ENCODE results near the gene MAPK9.
"Not testable (repeated sequence)": the region's sequence is repeated elsewhere in the genome, so short reads cannot be mapped to it uniquely, and the experiment has no call there.

MAPK9 gene

DNA sequence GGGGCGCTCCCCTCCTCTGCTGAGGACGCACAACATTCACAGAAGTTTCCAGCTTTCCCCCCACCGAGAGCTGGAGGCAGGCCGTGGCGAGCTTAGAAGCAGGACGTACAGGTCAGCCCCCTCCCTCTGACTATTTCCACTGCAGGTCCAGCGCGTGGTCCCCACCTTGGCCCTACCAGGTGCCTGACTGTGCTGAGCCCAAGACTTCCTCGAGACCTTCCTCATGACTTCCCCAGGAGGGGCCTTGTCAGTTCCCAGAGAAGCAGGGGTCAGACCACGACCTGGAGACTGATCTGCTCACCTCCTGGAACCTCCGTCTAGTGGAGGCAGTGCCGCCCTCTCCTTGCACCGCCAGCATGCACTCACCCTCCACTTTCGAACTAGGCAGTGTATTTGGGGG, 7.1 kb upstream of the MAPK9 start:
- H2BK12ac ChIP-seq (ENCODE audit: low read length); H3K18ac ChIP-seq (ENCODE audit: low read length); H3K4me1 ChIP-seq (ENCODE audit: control insufficient read depth in 2 of 2, insufficient read depth in 1 of 2, low read depth in 1 of 2, low read length in 2 of 2); H3K27me3 ChIP-seq (ENCODE audit: control insufficient read depth in 3 of 3, insufficient read depth in 3 of 3, low read depth in 1 of 3, low read length in 3 of 3); H4K91ac ChIP-seq (ENCODE audit: low read depth, low read length, poor library complexity); H3K9me3 ChIP-seq (replicated peaks in 1 of 2; ENCODE audit: control insufficient read depth in 2 of 2, insufficient read depth in 1 of 2, low read depth in 1 of 2, low read length in 2 of 2); H3K27ac ChIP-seq (replicated peaks; ENCODE audit: low read length); DNase-seq (ENCODE audit: low spot score); H2BK15ac ChIP-seq (ENCODE audit: low read length); H3K4ac ChIP-seq (ENCODE audit: low read length); H4K8ac ChIP-seq (ENCODE audit: low read depth, low read length); H2BK120ac ChIP-seq (ENCODE audit: low read depth, low read length); H3K23ac ChIP-seq (ENCODE audit: low read depth, low read length, poor library complexity); H3K4me3 ChIP-seq (ENCODE audit: low read length in 2 of 2); H2AFZ ChIP-seq (ENCODE audit: low read length); H3K14ac ChIP-seq (ENCODE audit: low read length); H3K4me2 ChIP-seq (ENCODE audit: insufficient read depth, low read length, poor library complexity, severe bottlenecking); H2AK5ac ChIP-seq (ENCODE audit: low read depth, low read length); H3K79me1 ChIP-seq (ENCODE audit: low read depth, low read length); H2BK5ac ChIP-seq (ENCODE audit: low read length); H3K9ac ChIP-seq (ENCODE audit: low read depth, low read length, poor library complexity): not testable (repeated sequence)
- WGBS, 2 donors (ENCODE audit: extremely low coverage in 2 of 2, insufficient read length in 2 of 2, insufficient replicate concordance in 1 of 2) = no CpG with 5 or more reads among the region's 14 CpGs
- peaks cover 26 to 33% of the 10 kb centered on the region in 2 donors for H3K36me3 ChIP-seq (replicated peaks in 1 of 2; ENCODE audit: control insufficient read depth in 2 of 2, insufficient read depth in 2 of 2, low read length in 2 of 2)

DNA sequence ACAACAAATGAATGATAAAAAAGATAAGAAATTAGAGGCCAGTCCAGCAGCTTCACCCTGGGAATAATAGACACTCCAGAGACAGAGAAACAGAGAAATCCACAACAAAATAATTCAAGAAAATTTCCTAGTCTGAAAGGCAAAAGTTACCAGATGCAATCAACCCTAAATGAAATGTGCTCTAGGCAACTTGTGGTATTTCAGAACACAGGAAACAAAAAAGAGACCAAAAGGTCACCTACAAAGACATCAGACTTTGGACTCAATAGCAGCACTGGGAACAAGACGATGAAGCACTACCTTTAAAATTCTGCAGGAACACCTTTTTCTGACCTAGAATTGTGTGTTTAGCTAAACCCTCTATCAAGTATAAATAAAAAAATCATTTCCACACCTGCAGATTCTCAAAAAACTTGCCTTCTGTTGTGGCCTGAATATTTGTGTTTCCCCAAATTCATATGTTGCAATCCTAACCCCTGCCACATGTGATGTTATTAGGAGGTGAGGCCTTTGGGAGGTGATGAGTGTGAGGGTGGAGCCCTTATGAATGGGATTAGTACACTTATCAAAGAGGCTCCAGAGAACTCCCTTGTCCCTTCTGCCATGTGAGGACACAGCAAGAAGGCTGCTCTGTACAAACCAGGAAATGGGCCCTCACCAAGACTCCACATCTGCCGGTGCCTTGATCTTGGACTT, 5.9 kb upstream of the MAPK9 start:
- H3K4me1 ChIP-seq (ENCODE audit: control insufficient read depth in 2 of 2, insufficient read depth in 1 of 2, low read depth in 1 of 2, low read length in 2 of 2) = peaks cover 0 to 5% of the 10 kb centered on the region in 2 donors
- no CpG with 5 or more reads among the region's 2 CpGs for WGBS, 2 donors (ENCODE audit: extremely low coverage in 2 of 2, insufficient read length in 2 of 2, insufficient replicate concordance in 1 of 2)

DNA sequence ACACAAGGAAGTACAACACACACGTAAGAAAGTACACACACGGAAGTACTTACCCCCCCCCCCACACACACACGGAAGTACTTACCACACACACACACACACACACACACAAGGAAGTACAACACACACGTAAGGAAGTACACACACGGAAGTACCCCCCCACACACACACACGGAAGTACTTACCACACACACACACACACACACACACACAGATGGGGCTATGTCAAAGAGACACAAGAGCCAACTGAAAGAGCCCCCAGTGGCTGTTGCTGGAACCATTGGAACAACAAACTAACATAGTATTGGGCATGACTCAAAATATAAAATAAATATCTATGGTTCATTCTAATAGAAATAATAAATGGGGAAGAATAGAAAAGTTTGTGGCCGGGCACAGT, 4.9 kb upstream of the MAPK9 start:
- Histone ChIP-seq H3K79me1 (ENCODE audit: low read depth, low read length) (peaks cover 8% of the 10 kb centered on the region), H3K27ac (replicated peaks; ENCODE audit: low read length) (no peak overlapping the region), H2BK12ac (ENCODE audit: low read length) (no peak overlapping the region), H3K4me2 (ENCODE audit: insufficient read depth, low read length, poor library complexity, severe bottlenecking) (no peak overlapping the region), H3K18ac (ENCODE audit: low read length) (no peak overlapping the region), H2AFZ (ENCODE audit: low read length) (no peak overlapping the region), H3K14ac (ENCODE audit: low read length) (no peak overlapping the region), H2BK5ac (ENCODE audit: low read length) (no peak overlapping the region), H3K4me1 (ENCODE audit: control insufficient read depth in 2 of 2, insufficient read depth in 1 of 2, low read depth in 1 of 2, low read length in 2 of 2) (peaks cover 0 to 5% of the 10 kb centered on the region in 2 donors), H2BK120ac (ENCODE audit: low read depth, low read length) (no peak overlapping the region), H4K8ac (ENCODE audit: low read depth, low read length) (no peak overlapping the region), H3K4me3 (ENCODE audit: low read length in 2 of 2) (no peak overlapping the region), H2AK5ac (ENCODE audit: low read depth, low read length) (no peak overlapping the region), H3K23ac (ENCODE audit: low read depth, low read length, poor library complexity) (no peak overlapping the region), H2BK15ac (ENCODE audit: low read length) (no peak overlapping the region), H3K4ac (ENCODE audit: low read length) (no peak overlapping the region), H3K9ac (ENCODE audit: low read depth, low read length, poor library complexity) (no peak overlapping the region), H4K91ac (ENCODE audit: low read depth, low read length, poor library complexity) (no peak overlapping the region), H3K36me3 (replicated peaks in 1 of 2; ENCODE audit: control insufficient read depth in 2 of 2, insufficient read depth in 2 of 2, low read length in 2 of 2) (peaks cover 14 to 22% of the 10 kb centered on the region in 2 donors), H3K27me3 (ENCODE audit: control insufficient read depth in 3 of 3, insufficient read depth in 3 of 3, low read depth in 1 of 3, low read length in 3 of 3) (peaks cover 0 to 2% (median 0%) of the 10 kb centered on the region in 3 experiments), H3K9me3 (replicated peaks in 1 of 2; ENCODE audit: control insufficient read depth in 2 of 2, insufficient read depth in 1 of 2, low read depth in 1 of 2, low read length in 2 of 2) (peaks cover 0 to 8% of the 10 kb centered on the region in 2 donors)
- WGBS, 2 donors (ENCODE audit: extremely low coverage in 2 of 2, insufficient read length in 2 of 2, insufficient replicate concordance in 1 of 2) = no CpG with 5 or more reads among the region's 7 CpGs
- no peak for DNase-seq (ENCODE audit: low spot score)

More for the DNA sequence above, 5.9 kb upstream of the MAPK9 start:
- no peak overlapping the region for H3K23ac ChIP-seq (ENCODE audit: low read depth, low read length, poor library complexity)
- no peak for DNase-seq (ENCODE audit: low spot score)
- H3K18ac ChIP-seq (ENCODE audit: low read length) = no peak overlapping the region
- no peak overlapping the region for H4K8ac ChIP-seq (ENCODE audit: low read depth, low read length)
- peaks cover 8% of the 10 kb centered on the region for H3K79me1 ChIP-seq (ENCODE audit: low read depth, low read length)
- no peak overlapping the region for H3K14ac ChIP-seq (ENCODE audit: low read length)
- H2BK5ac ChIP-seq (ENCODE audit: low read length) = no peak overlapping the region
- no peak overlapping the region for H2BK120ac ChIP-seq (ENCODE audit: low read depth, low read length)
- H3K4me2 ChIP-seq (ENCODE audit: insufficient read depth, low read length, poor library complexity, severe bottlenecking) = no peak overlapping the region
- H3K27me3 ChIP-seq (ENCODE audit: control insufficient read depth in 3 of 3, insufficient read depth in 3 of 3, low read depth in 1 of 3, low read length in 3 of 3) = peaks cover 0 to 2% (median 0%) of the 10 kb centered on the region in 3 experiments
- H3K9me3 ChIP-seq (replicated peaks in 1 of 2; ENCODE audit: control insufficient read depth in 2 of 2, insufficient read depth in 1 of 2, low read depth in 1 of 2, low read length in 2 of 2) = peaks cover 0 to 8% of the 10 kb centered on the region in 2 donors
- H3K9ac ChIP-seq (ENCODE audit: low read depth, low read length, poor library complexity) = no peak overlapping the region
- peaks cover 19 to 28% of the 10 kb centered on the region in 2 donors for H3K36me3 ChIP-seq (replicated peaks in 1 of 2; ENCODE audit: control insufficient read depth in 2 of 2, insufficient read depth in 2 of 2, low read length in 2 of 2)
- no peak overlapping the region for H2AFZ ChIP-seq (ENCODE audit: low read length)
- H2BK15ac ChIP-seq (ENCODE audit: low read length) = no peak overlapping the region
- no peak overlapping the region for H2AK5ac ChIP-seq (ENCODE audit: low read depth, low read length)
- H3K4me3 ChIP-seq (ENCODE audit: low read length in 2 of 2) = no peak overlapping the region
- no peak overlapping the region for H3K4ac ChIP-seq (ENCODE audit: low read length)
- H3K27ac ChIP-seq (replicated peaks; ENCODE audit: low read length) = no peak overlapping the region
- H4K91ac ChIP-seq (ENCODE audit: low read depth, low read length, poor library complexity) = no peak overlapping the region
- H2BK12ac ChIP-seq (ENCODE audit: low read length) = no peak overlapping the region

DNA sequence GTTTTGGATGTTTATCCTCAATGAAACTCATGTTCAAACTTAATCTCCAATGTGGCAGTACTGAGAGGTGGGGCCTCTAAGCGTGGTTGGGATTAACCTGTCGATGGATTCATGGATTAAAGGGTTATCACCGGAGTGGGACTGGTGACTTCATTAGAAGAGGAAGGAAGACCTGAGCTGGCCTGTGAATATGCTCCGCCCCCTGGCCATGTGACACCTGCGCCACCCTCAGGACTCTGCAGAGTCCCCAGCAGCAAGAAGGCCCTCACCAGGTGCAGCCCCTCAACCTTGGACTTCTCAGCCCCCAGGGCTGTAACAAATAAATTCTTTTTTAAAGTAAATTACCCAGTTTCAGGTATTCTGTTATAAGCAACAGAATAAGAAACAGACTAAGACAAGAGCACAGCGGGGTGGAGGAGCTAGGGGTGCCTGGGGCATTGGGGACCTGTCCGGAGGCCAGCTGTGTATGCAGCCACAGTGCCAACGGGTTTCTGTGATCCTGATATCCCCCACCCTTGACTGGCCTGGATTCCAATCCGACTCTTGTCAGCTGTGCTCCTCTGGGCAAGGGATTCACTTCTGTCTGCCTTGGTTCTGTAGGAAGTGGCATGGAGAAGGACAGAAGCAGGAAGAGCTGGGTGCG, 3.2 kb upstream of the MAPK9 start:
- H4K91ac ChIP-seq (ENCODE audit: low read depth, low read length, poor library complexity) = no peak overlapping the region

More for the DNA sequence above, 3.2 kb upstream of the MAPK9 start:
- no peak overlapping the region for H2BK15ac ChIP-seq (ENCODE audit: low read length)
- H2BK120ac ChIP-seq (ENCODE audit: low read depth, low read length) = no peak overlapping the region
- no peak overlapping the region for H3K23ac ChIP-seq (ENCODE audit: low read depth, low read length, poor library complexity)
- H3K79me1 ChIP-seq (ENCODE audit: low read depth, low read length) = peaks cover 12% of the 10 kb centered on the region
- no peak overlapping the region for H2BK5ac ChIP-seq (ENCODE audit: low read length)
- peaks cover 0 to 11% of the 10 kb centered on the region in 2 donors for H3K4me1 ChIP-seq (ENCODE audit: control insufficient read depth in 2 of 2, insufficient read depth in 1 of 2, low read depth in 1 of 2, low read length in 2 of 2)
- peak overlapping the region in 1 of 2 donors; percentile 36 for H3K4me3 ChIP-seq (ENCODE audit: low read length in 2 of 2)
- peaks cover 7 to 13% of the 10 kb centered on the region in 2 donors for H3K36me3 ChIP-seq (replicated peaks in 1 of 2; ENCODE audit: control insufficient read depth in 2 of 2, insufficient read depth in 2 of 2, low read length in 2 of 2)
- no peak overlapping the region for H3K9ac ChIP-seq (ENCODE audit: low read depth, low read length, poor library complexity)
- H2AK5ac ChIP-seq (ENCODE audit: low read depth, low read length) = peak overlapping the region; percentile 14
- no peak overlapping the region for H3K4me2 ChIP-seq (ENCODE audit: insufficient read depth, low read length, poor library complexity, severe bottlenecking)
- DNase-seq (ENCODE audit: low spot score) = no peak
- H3K14ac ChIP-seq (ENCODE audit: low read length) = no peak overlapping the region
- H2AFZ ChIP-seq (ENCODE audit: low read length) = no peak overlapping the region
- H3K27me3 ChIP-seq (ENCODE audit: control insufficient read depth in 3 of 3, insufficient read depth in 3 of 3, low read depth in 1 of 3, low read length in 3 of 3) = peaks cover 0 to 2% (median 0%) of the 10 kb centered on the region in 3 experiments
- no peak overlapping the region for H2BK12ac ChIP-seq (ENCODE audit: low read length)
- no peak overlapping the region for H3K27ac ChIP-seq (replicated peaks; ENCODE audit: low read length)
- peaks cover 0 to 8% of the 10 kb centered on the region in 2 donors for H3K9me3 ChIP-seq (replicated peaks in 1 of 2; ENCODE audit: control insufficient read depth in 2 of 2, insufficient read depth in 1 of 2, low read depth in 1 of 2, low read length in 2 of 2)
- no peak overlapping the region for H4K8ac ChIP-seq (ENCODE audit: low read depth, low read length)
- no CpG with 5 or more reads among the region's 10 CpGs for WGBS, 2 donors (ENCODE audit: extremely low coverage in 2 of 2, insufficient read length in 2 of 2, insufficient replicate concordance in 1 of 2)
- H3K4ac ChIP-seq (ENCODE audit: low read length) = no peak overlapping the region
- H3K18ac ChIP-seq (ENCODE audit: low read length) = no peak overlapping the region
